ENCODE measurements around the gene PCDH9. TPM values are rescaled to one million over a fixed set of nuclear protein-coding genes. Genes with fewer than 3 reads are reported as not detected.

Gene PCDH9
- total and polyA plus RNA-seq, 2 experiments from 2014 or later, result 0.31 to 0.52 TPM

GRCh38 chr13:66830940-66831716 lies 399.0 kb downstream of the PCDH9 start:
- peaks cover 2% of the 10 kb centered on the region; the same call in 1 of the 3 replicates for H3K4me1 Mint-ChIP-seq

More at GRCh38 chr13:66830940-66831716, 399.0 kb downstream of the PCDH9 start:
- no peak for ATAC-seq
- Mint-ChIP-seq H3K36me3 (ENCODE audit: low read depth) (no peaks in the 10 kb centered on the region), H3K9me3 (no peaks in the 10 kb centered on the region), H3K27ac (no peak overlapping the region), H3K4me3 (no peak overlapping the region), H3K27me3 (ENCODE audit: insufficient read depth, low read depth, poor library complexity) (no peaks in the 10 kb centered on the region)
- H3K79me2 ChIP-seq (replicated peaks; ENCODE audit: insufficient read depth), result no peaks in the 10 kb centered on the region
- H3K4me2 ChIP-seq, result no peak overlapping the region
- no peaks in the 10 kb centered on the region for H3K4me1 ChIP-seq (ENCODE audit: insufficient read depth)
- H3K27ac ChIP-seq (ENCODE audit: low read depth), result no peak overlapping the region
- H3K36me3 ChIP-seq (ENCODE audit: insufficient read depth), result no peaks in the 10 kb centered on the region
- no peaks in the 10 kb centered on the region for H3K27me3 ChIP-seq (ENCODE audit: insufficient read depth)
- 0 out of 2 replicates have a peak overlapping the region, but pooled peaks have one; percentile 10 for H2AFZ ChIP-seq
- TF ChIP-seq ZNF462 (CRISPR knock-in tag; IDR thresholded peaks at IDR 0.05) (no peak), CTCF (conservative IDR thresholded peaks at IDR 0.05; ENCODE audit: low read depth in 2 of 2) (no peak), EZH2 (IDR thresholded peaks at IDR 0.05; ENCODE audit: low read depth, unreplicated experiment) (no peak), POLR2AphosphoS5 (IDR thresholded peaks at IDR 0.05; ENCODE audit: low read depth) (no peak), ZNF114 (CRISPR knock-in tag; IDR thresholded peaks at IDR 0.05) (no peak), CREB1 (CRISPR knock-in tag; IDR thresholded peaks at IDR 0.05; ENCODE audit: low read depth) (no peak)
- no peak overlapping the region for H3K4me3 ChIP-seq
- no peak for DNase-seq (ENCODE audit: low spot score)
- no peaks in the 10 kb centered on the region for H3F3A ChIP-seq (replicated peaks; ENCODE audit: low read depth)
- peaks cover under 1% of the 10 kb centered on the region; the same call in 1 of the 2 replicates for H3K9me2 ChIP-seq (ENCODE audit: insufficient read depth)
- no peaks in the 10 kb centered on the region for H4K20me1 ChIP-seq (replicated peaks; ENCODE audit: insufficient read depth)

All from GM23338 (cell line).